Panc1 (cell line): ENCODE measurements around the gene CFDP1. TPM values are rescaled to one million over a fixed set of nuclear protein-coding genes. Genes with fewer than 3 reads are reported as not detected.

Experiments
- ATAC-seq: fragments of 200-7000 bp; cut with Tn5 transposase; 2 replicates; pipeline ENCODE4 v1.9.1; 2020; ENCODE audit warnings: mild to moderate bottlenecking, moderate library complexity
- BruUV-seq: library from RNA; stranded (reverse); fragments of 400-500 nt; replicated peaks from 2 replicates; lab custom pipeline; 2021; lab: Mats Ljungman, UMichigan
- CTCF ChIA-PET: fragments of 300-600 bp; sonication (Branson Sonifier 250); formaldehyde crosslinking; loops from one replicate; lab custom pipeline; 2022; ENCODE audit warnings: antibody characterized with exemption; lab: Charles Lee
- POLR2A ChIA-PET: fragments of 300-600 bp; sonication (Branson Sonifier 250); formaldehyde crosslinking; loops from one replicate; lab custom pipeline; 2022; ENCODE audit warnings: antibody characterized with exemption; lab: Charles Lee
- DNase-seq: peaks from one replicate; pipeline ENCODE4 v3.0.0-alpha.2; 2010; ENCODE audit warnings: low read depth, low spot score
- H3K27ac ChIP-seq: 2 replicates; pipeline ENCODE4 v1.5.1; 2011; ENCODE audit warnings: mild to moderate bottlenecking, low read length, inconsistent platforms
- H3K27me3 ChIP-seq: fragments of 200-500 bp; sonication (Bioruptor generic); 2 replicates; pipeline ENCODE4 v1.6.0; 2014; ENCODE audit warnings: low read length, inconsistent platforms; ENCODE audit not compliant: control insufficient read depth, insufficient read depth
- H3K36me3 ChIP-seq: fragments of 200-500 bp; sonication (Bioruptor generic); 2 replicates; pipeline ENCODE4 v1.5.1; 2014; ENCODE audit warnings: inconsistent platforms, mild to moderate bottlenecking, low read length, moderate library complexity; ENCODE audit not compliant: control insufficient read depth, insufficient read depth
- H3K4me1 ChIP-seq: 2 replicates; pipeline ENCODE4 v1.5.1; 2011; ENCODE audit warnings: inconsistent platforms, mild to moderate bottlenecking, low read length, moderate library complexity; ENCODE audit not compliant: control insufficient read depth, insufficient read depth
- H3K4me3 ChIP-seq, 2 experiments: 2 replicates each; pipeline ENCODE4 v1.5.1; 2011 to 2012; ENCODE audit warnings: low read depth in 2 of 2, low read length in 2 of 2, mild to moderate bottlenecking in 2 of 2, inconsistent platforms in 1 of 2, moderate library complexity in 1 of 2
- H3K9me3 ChIP-seq: fragments of 200-500 bp; sonication (Bioruptor generic); 2 replicates; pipeline ENCODE4 v1.5.1; 2014; ENCODE audit warnings: low read depth, mild to moderate bottlenecking, inconsistent platforms, low read length, moderate library complexity; ENCODE audit not compliant: control insufficient read depth, insufficient read depth
- POLR2AphosphoS5 ChIP-seq: IDR thresholded peaks from 2 replicates; pipeline ENCODE4 v1.6.1; 2012; ENCODE audit warnings: mild to moderate bottlenecking, low read depth, low read length, moderate library complexity
- SIN3A ChIP-seq: IDR thresholded peaks from 2 replicates; pipeline ENCODE4 v1.6.1; 2012; ENCODE audit warnings: low read depth, mild to moderate bottlenecking, low read length, moderate library complexity, borderline replicate concordance; ENCODE audit not compliant: insufficient read depth
- TCF7L2 ChIP-seq: IDR thresholded peaks from 2 replicates; pipeline ENCODE4 v1.6.1; 2011; ENCODE audit warnings: mild to moderate bottlenecking, low read depth, low read length, inconsistent platforms
- in situ Hi-C: cut with HindIII; loops from 2 replicates; pipeline ENCODE4 v1.10.0; 2016; ENCODE audit warnings: low sequenced_read_pairs, low pct_unique_long_range_greater_than_20kb
- intact Hi-C: fragments of 100-400 bp; cut with micrococcal nuclease; formaldehyde crosslinking; loops from one replicate; pipeline ENCODE4 v1.10.0; 2022; ENCODE audit not compliant: unreplicated experiment
- total RNA-seq: library from RNA; stranded (reverse); gene quantifications from one replicate; pipeline ENCODE4 v1.2.1, GENCODE V29; 2021; ENCODE audit not compliant: unreplicated experiment
- TF ChIP-seq, protein P1 (sequence below): fragments of 450-650 bp; IDR thresholded peaks from 2 replicates; pipeline ENCODE4 v1.5.1; 2017; ENCODE audit warnings: mild to moderate bottlenecking
- TF ChIP-seq, protein P2 (sequence below), 2 experiments: IDR thresholded peaks; 2 replicates each; pipeline ENCODE4 v1.6.1; 2011 to 2012; ENCODE audit warnings: low read depth in 2 of 2, control low read depth in 1 of 2, low read length in 1 of 2, mild to moderate bottlenecking in 1 of 2, moderate library complexity in 1 of 2; ENCODE audit not compliant: insufficient read depth in 1 of 2

CFDP1 gene
- total RNA-seq, 1 experiment from 2014 or later, result 25.7 TPM

DNA sequence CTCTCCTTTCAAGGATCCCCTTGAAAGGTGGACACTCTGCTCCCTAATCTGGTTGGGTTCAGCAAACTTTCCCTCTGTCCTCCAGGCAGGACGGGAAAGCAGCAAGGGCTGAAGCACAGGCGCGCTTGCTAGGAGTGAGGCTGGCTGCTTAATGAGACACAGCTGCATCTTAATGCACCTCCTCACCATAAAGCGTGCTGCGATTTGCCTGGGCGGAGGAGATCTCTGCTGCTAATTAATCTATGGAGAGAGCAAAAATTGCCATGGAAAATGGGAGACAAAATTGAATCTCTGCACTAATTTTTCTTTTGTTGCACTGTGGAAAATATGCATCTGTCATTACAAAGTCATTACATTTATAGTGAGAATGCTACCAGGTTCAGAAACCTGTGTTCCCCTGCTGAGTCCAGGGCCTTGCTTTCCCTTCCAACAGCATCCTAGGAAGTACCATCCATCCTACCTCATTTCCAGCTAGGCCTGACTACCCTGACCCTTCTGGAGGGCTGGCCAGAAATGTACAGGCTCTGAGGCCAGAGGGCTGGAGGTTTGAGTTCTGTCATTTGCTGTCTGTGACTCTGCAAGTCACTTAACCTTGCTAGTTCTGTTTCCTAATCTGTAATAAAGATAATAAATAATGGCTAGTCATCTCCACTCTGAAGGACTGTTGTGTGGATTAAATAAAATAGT lies 138.4 kb downstream of the CFDP1 start:
- Histone ChIP-seq H3K27me3 (no peaks in the 10 kb centered on the region), H3K36me3 (no peaks in the 10 kb centered on the region), H3K4me3 (no peak overlapping the region), H3K27ac (no peak overlapping the region), H3K4me1 (no peaks in the 10 kb centered on the region), H3K9me3 (no peaks in the 10 kb centered on the region)
- ChIA-PET POLR2A (no interaction called here), CTCF (no interaction called here)
- DNase-seq (no peak), ATAC-seq (no peak)
- BruUV-seq, result no TSS peak
- in situ Hi-C loops, result no loop called here
- TF ChIP-seq SIN3A (no peak), POLR2AphosphoS5 (no peak), TCF7L2 (no peak)
- TF ChIP-seq, protein P1, sequence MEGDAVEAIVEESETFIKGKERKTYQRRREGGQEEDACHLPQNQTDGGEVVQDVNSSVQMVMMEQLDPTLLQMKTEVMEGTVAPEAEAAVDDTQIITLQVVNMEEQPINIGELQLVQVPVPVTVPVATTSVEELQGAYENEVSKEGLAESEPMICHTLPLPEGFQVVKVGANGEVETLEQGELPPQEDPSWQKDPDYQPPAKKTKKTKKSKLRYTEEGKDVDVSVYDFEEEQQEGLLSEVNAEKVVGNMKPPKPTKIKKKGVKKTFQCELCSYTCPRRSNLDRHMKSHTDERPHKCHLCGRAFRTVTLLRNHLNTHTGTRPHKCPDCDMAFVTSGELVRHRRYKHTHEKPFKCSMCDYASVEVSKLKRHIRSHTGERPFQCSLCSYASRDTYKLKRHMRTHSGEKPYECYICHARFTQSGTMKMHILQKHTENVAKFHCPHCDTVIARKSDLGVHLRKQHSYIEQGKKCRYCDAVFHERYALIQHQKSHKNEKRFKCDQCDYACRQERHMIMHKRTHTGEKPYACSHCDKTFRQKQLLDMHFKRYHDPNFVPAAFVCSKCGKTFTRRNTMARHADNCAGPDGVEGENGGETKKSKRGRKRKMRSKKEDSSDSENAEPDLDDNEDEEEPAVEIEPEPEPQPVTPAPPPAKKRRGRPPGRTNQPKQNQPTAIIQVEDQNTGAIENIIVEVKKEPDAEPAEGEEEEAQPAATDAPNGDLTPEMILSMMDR, result no peak
- TF ChIP-seq, protein P2, sequence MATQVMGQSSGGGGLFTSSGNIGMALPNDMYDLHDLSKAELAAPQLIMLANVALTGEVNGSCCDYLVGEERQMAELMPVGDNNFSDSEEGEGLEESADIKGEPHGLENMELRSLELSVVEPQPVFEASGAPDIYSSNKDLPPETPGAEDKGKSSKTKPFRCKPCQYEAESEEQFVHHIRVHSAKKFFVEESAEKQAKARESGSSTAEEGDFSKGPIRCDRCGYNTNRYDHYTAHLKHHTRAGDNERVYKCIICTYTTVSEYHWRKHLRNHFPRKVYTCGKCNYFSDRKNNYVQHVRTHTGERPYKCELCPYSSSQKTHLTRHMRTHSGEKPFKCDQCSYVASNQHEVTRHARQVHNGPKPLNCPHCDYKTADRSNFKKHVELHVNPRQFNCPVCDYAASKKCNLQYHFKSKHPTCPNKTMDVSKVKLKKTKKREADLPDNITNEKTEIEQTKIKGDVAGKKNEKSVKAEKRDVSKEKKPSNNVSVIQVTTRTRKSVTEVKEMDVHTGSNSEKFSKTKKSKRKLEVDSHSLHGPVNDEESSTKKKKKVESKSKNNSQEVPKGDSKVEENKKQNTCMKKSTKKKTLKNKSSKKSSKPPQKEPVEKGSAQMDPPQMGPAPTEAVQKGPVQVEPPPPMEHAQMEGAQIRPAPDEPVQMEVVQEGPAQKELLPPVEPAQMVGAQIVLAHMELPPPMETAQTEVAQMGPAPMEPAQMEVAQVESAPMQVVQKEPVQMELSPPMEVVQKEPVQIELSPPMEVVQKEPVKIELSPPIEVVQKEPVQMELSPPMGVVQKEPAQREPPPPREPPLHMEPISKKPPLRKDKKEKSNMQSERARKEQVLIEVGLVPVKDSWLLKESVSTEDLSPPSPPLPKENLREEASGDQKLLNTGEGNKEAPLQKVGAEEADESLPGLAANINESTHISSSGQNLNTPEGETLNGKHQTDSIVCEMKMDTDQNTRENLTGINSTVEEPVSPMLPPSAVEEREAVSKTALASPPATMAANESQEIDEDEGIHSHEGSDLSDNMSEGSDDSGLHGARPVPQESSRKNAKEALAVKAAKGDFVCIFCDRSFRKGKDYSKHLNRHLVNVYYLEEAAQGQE (IDR thresholded peaks at IDR 0.05; ENCODE audit: insufficient read depth in 1 of 2, low read depth in 2 of 2, low read length in 1 of 2), result no peak
- intact Hi-C loops, result no loop called here

DNA sequence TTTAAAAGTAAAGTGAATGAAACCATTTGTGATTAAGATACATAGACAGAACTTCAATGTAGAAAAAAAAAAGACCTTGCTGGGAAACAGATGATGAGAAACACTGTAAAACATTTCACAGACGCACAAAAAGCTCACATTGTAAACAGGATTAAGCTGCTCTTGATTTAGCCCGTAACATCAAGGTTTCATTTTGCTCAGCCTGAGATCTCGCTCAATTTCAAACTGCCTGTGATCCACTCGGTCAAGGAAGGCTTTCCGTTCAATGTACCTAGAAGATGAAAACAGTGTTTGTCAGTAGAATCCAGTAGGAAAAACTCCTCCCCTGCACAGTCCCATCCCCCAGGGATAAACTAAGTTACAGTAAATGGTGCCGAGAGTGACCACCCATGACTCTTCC lies 139.5 kb downstream of the CFDP1 start:
- BruUV-seq, result no TSS peak
- no peak for DNase-seq
- intact Hi-C loops, result no loop called here
- POLR2A ChIA-PET, result interaction anchor here (0.6 kb wide), 2 partner anchors 100 to 117 kb away, joined by 3 to 12 read pairs; no protein-coding TSS in a partner anchor
- Histone ChIP-seq H3K27me3 (no peaks in the 10 kb centered on the region), H3K36me3 (no peaks in the 10 kb centered on the region), H3K4me3 (no peak overlapping the region), H3K4me1 (no peaks in the 10 kb centered on the region), H3K27ac (no peak overlapping the region), H3K9me3 (no peaks in the 10 kb centered on the region)
- ATAC-seq, result no peak
- CTCF ChIA-PET, result no interaction called here
- TF ChIP-seq, protein P2 (IDR thresholded peaks at IDR 0.05; ENCODE audit: insufficient read depth in 1 of 2, low read depth in 2 of 2, low read length in 1 of 2), result no peak
- no peak for TF ChIP-seq POLR2AphosphoS5
- no peak for TF ChIP-seq SIN3A
- no peak for TF ChIP-seq TCF7L2
- TF ChIP-seq, protein P1, result no peak
- in situ Hi-C loops, result no loop called here
